ENCODE results near the gene CCDC86. TPM values are rescaled to one million over a fixed set of nuclear protein-coding genes. Genes with fewer than 3 reads are reported as not detected.

The CCDC86 gene
- total RNA-seq, 1 experiment from 2014 or later = 22.3 TPM

DNA sequence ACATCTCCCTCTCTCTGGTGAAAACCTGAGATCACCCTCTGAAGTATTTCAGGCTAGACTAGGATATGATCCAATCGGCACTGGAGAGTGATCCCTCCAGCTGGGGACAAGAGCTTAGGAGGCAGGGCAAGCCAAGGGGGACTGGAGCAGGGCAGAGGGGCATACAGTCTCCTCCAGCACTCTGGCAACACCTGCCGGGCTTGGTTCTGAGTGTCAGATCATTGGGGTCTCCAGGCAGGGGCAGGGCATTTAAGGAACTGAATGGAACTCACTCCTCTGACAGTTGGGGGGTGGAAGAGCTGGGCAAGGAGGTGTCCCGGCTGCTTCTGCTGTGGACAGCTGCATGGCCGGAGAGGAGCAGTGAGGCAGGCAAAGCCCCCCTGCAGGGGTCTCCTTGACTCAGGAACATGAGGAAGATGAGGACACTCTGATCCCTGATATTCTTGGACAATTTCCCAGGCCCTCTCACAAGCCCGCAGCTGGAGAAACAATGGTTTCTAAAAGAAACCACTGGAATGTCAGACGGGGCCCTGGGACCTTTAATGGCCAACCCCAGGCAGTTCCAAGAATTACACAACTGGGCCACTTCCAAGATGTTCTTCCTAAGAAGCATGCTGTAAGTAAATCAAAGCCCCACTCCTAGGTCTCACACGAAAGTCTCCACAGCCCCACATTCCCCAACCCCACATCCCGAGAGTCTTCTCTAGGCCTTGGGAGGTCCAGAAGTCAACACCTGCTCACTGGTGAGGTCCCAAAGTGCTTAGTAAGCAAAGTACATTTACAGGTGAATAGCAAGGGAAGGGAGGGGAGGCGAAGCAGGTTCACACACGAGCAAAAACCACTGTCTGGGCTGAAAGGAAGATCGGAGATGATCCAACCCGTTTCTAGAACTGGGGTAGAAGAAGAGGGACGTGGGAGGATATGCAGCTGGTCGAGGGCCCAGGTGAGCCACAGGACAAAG lies 1.2 kb upstream of the CCDC86 start:
- peak; percentile 81 to 84 for DNase-seq (ENCODE audit: low read depth in 1 of 2, low spot score in 2 of 2)
- Histone ChIP-seq H3K4me1 (replicated peaks) (peaks cover 38% of the 10 kb centered on the region), H3K36me3 (peaks cover 17% of the 10 kb centered on the region), H3K27me3 (replicated peaks) (no peaks in the 10 kb centered on the region; the same call in 1 of the 2 replicates), H3K4me3 (no peak overlapping the region), H3K27ac (no peak overlapping the region), H3K9me3 (replicated peaks) (no peaks in the 10 kb centered on the region)

DNA sequence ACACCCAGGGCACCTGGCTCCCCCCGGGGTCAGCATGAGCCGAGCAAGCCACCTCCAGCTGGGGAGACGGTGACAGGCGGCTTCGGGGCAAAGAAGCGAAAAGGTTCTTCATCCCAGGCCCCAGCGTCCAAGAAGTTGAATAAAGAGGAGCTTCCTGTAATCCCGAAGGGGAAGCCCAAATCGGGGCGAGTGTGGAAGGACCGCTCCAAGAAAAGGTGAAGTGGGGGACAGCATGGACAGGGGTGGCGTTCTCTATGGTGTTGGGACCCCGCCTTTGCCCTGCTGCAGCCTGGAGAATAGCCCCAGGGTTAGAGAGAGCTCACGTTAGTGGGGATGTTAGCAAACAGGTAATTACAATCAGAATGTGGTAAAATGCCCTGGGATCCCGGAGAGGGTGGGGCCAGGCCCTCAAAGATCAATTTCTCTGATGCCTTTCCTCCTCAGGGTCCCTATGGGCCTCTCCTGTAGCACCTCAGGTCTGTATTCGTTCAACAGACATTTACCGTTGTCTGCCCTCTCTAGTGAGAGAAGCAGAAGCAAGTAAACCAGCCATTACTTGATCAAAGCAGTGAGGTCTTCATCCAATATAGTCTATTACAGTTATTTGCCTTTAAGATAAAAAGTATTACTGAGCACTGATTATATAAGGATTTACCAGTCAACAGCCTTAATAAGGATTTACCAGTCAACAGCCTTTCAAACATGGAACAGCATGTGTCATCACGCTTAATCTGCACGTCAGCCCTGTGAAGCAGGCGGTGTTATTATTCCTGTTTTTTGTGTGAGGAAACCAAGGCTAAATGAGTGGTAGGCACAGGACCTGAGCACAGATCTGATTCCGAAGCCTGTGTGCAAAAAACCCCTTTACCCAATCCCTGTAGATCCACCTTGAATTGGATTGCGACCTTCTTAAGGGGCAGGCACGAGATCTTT lies 1.0 kb downstream of the CCDC86 start:
- H3K9me3 ChIP-seq (replicated peaks) = no peaks in the 10 kb centered on the region
- H3K36me3 ChIP-seq = peaks cover 32% of the 10 kb centered on the region
- H3K27ac ChIP-seq = no peak overlapping the region; the same call in 1 of the 2 replicates
- H3K4me1 ChIP-seq (replicated peaks) = peaks cover 38% of the 10 kb centered on the region
- no peak for DNase-seq (ENCODE audit: low read depth in 1 of 2, low spot score in 2 of 2)
- no peaks in the 10 kb centered on the region for H3K27me3 ChIP-seq (replicated peaks)
- H3K4me3 ChIP-seq = peak overlapping the region; percentile 72

DNA sequence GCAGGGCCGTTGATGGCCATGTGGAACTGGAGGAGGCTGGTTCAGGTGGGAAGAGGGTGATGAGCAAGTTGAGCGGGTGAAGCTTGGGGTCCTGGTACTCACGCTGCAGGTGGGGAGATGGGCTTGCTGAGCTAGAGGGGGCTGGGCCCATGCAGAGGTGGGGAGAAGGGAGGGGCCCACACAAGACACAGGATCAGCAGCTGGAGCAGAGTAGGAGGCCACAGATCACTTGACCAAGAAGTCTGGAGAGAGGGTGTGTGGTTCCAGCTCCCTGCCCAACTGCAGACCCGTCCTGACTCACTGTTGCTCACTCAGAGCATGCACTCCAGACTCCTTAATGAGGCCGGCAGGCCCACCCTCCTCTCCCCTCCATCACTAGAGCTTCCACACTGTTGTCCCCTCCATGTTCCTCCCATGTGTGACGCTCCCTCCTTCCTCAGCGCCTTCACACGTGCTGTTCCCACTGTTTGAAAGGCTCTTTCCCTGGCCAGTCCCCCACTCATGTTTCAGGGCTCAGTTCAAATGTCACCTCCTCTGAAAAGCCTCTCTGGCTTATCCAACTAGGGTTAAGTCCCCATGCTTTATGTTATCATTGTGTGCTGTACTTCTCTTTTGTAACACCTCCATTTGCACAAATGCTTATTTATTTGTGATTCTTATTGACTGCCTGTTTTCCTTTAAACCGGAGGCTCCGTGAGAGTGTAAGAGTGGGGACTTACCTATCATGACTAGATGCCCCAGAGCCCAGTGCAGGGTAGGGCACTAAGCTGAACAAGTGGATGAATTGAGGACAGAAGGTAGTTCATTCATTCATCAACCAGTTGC lies 2.3 kb downstream of the CCDC86 start:
- no peak overlapping the region for H3K27ac ChIP-seq
- no peaks in the 10 kb centered on the region for H3K9me3 ChIP-seq (replicated peaks)
- H3K4me1 ChIP-seq (replicated peaks) = peaks cover 38% of the 10 kb centered on the region
- peaks cover 45% of the 10 kb centered on the region for H3K36me3 ChIP-seq
- no peak for DNase-seq (ENCODE audit: low read depth in 1 of 2, low spot score in 2 of 2)
- H3K4me3 ChIP-seq = no peak overlapping the region
- no peaks in the 10 kb centered on the region for H3K27me3 ChIP-seq (replicated peaks)

DNA sequence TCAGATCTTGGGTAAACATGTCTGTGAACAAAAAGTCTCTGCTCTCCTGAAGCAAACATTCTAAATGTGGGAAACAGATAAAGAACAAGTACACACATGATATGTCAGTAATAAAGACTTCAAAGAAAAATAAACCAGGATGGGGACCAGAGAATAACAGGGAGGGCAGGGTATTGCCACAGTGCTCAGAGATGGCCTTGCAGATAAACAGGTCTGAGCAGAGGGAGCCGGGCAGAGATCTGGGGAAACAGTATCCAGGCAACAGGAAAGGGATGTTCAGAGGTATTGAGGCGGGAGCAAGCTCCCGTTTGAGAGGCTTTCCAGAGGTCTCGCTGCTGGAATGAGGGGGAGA lies 2.9 kb downstream of the CCDC86 start:
- no peak for DNase-seq (ENCODE audit: low read depth in 1 of 2, low spot score in 2 of 2)
- no peaks in the 10 kb centered on the region for H3K9me3 ChIP-seq (replicated peaks)
- no peaks in the 10 kb centered on the region for H3K27me3 ChIP-seq (replicated peaks)
- no peak overlapping the region for H3K27ac ChIP-seq
- no peak overlapping the region for H3K4me3 ChIP-seq
- peaks cover 51% of the 10 kb centered on the region for H3K36me3 ChIP-seq
- peaks cover 38% of the 10 kb centered on the region for H3K4me1 ChIP-seq (replicated peaks)

DNA sequence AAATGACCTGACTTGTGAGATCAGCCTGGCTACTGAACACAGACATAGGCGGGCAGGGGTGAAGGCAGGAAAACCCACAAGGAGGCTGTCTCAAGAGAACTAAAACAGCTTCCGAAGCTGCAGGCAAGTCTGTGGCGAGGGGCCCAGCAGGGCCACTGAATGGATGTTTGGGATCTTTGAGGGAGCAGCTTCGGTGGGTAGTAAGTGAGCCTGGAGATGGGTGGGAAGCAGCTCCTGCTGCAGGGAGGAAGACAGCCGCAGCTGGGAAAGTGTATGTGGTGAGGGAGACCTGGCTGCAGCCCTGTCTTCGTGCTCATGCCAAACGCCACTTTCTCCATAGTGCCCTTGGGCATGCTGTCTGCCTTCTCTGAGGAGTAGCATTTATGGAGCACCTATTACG lies 3.4 kb downstream of the CCDC86 start:
- Histone ChIP-seq H3K27ac (no peak overlapping the region), H3K27me3 (replicated peaks) (no peaks in the 10 kb centered on the region), H3K36me3 (peaks cover 56% of the 10 kb centered on the region), H3K4me1 (replicated peaks) (peaks cover 38% of the 10 kb centered on the region), H3K9me3 (replicated peaks) (no peaks in the 10 kb centered on the region), H3K4me3 (no peak overlapping the region)
- no peak for DNase-seq (ENCODE audit: low read depth in 1 of 2, low spot score in 2 of 2)

DNA sequence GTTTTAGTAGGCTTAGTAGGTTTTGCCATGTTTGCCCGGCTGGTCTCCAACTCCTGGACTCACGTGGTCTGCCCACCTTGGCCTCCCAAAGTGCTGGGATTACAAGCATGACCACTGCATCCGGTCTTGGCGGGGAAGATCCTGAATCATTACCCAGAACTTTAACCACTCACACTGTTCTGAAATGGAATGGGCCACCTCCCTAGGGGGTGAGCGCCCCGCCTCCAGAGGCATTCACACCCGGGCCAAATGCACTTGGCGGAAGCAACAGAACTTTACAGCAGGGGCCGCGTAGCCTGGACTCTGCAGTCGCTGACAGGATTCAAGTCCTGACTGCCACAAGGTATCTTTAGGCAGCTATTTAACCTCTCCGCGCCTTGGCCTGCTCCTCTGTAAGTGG lies 5.4 kb downstream of the CCDC86 start:
- Histone ChIP-seq H3K36me3 (peaks cover 71% of the 10 kb centered on the region), H3K27me3 (replicated peaks) (no peaks in the 10 kb centered on the region), H3K4me1 (replicated peaks) (peaks cover 21% of the 10 kb centered on the region), H3K4me3 (no peak overlapping the region), H3K27ac (no peak overlapping the region), H3K9me3 (replicated peaks) (no peaks in the 10 kb centered on the region)
- no peak for DNase-seq (ENCODE audit: low read depth in 1 of 2, low spot score in 2 of 2)

DNA sequence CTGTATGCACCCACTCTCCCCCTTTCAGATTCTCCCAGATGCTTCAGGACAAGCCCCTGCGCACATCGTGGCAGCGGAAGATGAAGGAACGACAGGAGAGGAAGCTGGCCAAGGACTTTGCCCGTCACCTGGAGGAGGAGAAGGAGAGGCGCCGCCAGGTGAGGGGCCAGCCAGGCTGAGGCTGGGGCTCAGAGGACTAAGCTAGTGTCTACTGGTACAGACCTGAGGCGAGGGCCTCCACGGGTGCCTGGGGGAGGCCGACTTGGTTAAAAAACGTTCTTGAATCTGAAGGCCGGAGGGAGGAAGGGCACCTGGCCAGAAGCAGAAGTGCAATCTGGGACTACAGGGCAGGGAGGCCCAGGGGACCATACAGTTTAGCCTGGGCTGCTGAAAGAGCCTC lies 6.0 kb downstream of the CCDC86 start:
- Histone ChIP-seq H3K4me1 (replicated peaks) (peaks cover 16% of the 10 kb centered on the region), H3K27me3 (replicated peaks) (no peaks in the 10 kb centered on the region), H3K4me3 (no peak overlapping the region), H3K27ac (no peak overlapping the region), H3K36me3 (peaks cover 75% of the 10 kb centered on the region), H3K9me3 (replicated peaks) (no peaks in the 10 kb centered on the region)
- DNase-seq (ENCODE audit: low read depth in 1 of 2, low spot score in 2 of 2) = no peak

DNA sequence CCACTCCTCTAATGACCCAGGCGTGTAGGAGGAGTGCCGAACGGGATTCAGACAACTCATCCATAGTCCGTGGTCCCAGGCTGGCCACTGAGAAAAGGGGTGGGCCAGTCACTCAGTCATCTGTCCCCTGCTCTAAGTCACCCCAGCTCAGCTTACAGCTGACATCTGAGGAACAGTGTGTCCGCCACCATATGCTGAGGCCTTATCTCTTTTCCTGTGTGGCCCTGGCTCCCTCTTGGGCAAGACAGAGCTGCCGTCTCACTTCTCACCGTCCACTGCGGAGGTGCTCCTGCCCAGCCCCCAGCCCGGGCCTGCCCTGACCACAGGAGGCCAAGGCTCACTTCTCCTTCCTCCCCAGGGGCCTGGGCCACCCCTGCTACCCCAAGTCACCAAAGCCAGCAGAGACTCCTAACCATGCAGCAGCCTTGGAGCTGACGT lies 6.8 kb downstream of the CCDC86 start:
- DNase-seq (ENCODE audit: low read depth in 1 of 2, low spot score in 2 of 2) = no peak
- peaks cover 80% of the 10 kb centered on the region for H3K36me3 ChIP-seq
- no peaks in the 10 kb centered on the region for H3K9me3 ChIP-seq (replicated peaks)
- peaks cover 8% of the 10 kb centered on the region for H3K4me1 ChIP-seq (replicated peaks)
- no peaks in the 10 kb centered on the region for H3K27me3 ChIP-seq (replicated peaks)
- no peak overlapping the region for H3K27ac ChIP-seq
- H3K4me3 ChIP-seq = no peak overlapping the region

DNA sequence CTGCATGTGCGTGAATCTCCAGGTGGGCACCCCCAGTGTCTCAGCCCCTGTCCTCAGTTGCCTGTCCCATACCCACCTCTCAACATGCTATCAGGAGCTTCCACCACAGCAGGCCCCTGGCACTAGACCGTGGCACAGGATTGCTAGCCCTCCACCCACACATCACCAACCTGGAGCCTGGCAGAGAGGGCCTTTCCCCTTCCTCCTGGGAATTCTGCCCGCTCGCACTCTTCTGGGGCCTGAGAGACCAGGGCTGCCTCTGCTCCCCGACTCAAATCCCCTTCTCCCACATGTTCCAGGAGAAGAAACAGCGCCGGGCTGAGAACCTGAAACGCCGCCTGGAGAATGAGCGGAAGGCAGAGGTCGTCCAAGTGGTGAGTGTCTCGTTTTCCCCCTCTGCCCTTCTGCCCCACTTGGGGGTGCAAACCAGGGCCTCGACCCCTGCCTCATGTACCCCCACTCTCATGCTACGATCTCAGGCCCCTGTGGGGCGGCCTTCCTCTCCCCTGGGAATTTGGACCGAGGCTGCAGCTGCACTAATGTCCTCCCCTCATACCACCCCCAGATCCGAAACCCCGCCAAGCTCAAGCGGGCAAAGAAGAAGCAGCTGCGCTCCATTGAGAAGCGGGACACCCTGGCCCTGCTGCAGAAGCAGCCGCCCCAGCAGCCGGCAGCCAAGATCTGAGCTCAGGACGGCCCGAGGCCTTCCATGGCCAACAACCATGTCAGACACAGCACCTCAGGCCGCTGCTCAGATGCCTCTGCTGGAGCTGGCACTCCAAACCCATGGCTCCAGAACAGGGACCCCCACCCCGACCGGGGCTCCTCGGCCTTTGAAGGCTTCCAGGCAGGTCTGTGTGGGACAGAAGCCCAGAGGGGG lies 8.0 kb downstream of the CCDC86 start:
- Histone ChIP-seq H3K27me3 (replicated peaks) (no peaks in the 10 kb centered on the region), H3K4me1 (replicated peaks) (no peaks in the 10 kb centered on the region; the same call in 1 of the 2 replicates), H3K9me3 (replicated peaks) (no peaks in the 10 kb centered on the region), H3K36me3 (peaks cover 74% of the 10 kb centered on the region), H3K4me3 (no peak overlapping the region), H3K27ac (no peak overlapping the region)
- no peak for DNase-seq (ENCODE audit: low read depth in 1 of 2, low spot score in 2 of 2)

DNA sequence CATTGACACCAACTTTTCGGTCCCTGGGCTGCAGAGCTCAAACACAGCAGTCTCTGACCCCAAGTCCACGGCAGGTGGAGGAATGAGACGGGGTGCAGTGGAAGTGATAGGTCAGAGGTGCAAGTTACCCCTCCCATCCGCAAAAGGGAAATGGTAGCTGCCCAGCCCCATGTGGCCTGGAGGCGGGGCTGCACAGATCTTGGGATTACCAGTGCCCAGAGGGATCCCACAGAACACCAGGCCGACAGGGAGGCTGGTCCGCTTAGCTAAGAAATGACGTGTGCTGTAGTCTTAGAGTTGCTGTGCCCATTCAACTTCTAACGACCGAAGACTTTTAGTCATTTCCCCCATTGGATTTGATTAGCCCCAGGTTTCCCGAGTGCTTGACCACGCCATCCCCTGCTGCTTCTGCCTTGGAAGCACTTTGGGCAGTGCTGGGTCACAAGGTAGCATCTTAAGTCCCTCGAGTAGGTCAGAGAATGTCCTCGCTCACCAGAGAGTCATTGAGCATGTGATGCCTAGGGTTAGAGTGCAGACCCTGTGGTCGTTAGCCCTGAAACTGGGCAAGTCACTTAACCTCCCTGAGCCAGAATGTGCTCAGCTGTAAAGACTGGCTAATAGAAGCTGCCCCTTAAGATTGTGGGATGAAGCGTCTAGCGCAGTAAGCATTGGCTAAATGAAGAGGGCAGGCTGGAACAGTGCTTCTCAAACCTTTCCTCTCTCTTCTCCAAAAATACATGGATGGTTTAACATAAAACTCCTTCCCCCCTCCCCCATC lies 9.6 kb downstream of the CCDC86 start:
- no peak for DNase-seq (ENCODE audit: low read depth in 1 of 2, low spot score in 2 of 2)
- peaks cover 61% of the 10 kb centered on the region for H3K36me3 ChIP-seq
- H3K27ac ChIP-seq = no peak overlapping the region
- no peaks in the 10 kb centered on the region for H3K27me3 ChIP-seq (replicated peaks)
- H3K4me3 ChIP-seq = no peak overlapping the region
- no peaks in the 10 kb centered on the region for H3K9me3 ChIP-seq (replicated peaks)
- H3K4me1 ChIP-seq (replicated peaks) = no peaks in the 10 kb centered on the region

DNA sequence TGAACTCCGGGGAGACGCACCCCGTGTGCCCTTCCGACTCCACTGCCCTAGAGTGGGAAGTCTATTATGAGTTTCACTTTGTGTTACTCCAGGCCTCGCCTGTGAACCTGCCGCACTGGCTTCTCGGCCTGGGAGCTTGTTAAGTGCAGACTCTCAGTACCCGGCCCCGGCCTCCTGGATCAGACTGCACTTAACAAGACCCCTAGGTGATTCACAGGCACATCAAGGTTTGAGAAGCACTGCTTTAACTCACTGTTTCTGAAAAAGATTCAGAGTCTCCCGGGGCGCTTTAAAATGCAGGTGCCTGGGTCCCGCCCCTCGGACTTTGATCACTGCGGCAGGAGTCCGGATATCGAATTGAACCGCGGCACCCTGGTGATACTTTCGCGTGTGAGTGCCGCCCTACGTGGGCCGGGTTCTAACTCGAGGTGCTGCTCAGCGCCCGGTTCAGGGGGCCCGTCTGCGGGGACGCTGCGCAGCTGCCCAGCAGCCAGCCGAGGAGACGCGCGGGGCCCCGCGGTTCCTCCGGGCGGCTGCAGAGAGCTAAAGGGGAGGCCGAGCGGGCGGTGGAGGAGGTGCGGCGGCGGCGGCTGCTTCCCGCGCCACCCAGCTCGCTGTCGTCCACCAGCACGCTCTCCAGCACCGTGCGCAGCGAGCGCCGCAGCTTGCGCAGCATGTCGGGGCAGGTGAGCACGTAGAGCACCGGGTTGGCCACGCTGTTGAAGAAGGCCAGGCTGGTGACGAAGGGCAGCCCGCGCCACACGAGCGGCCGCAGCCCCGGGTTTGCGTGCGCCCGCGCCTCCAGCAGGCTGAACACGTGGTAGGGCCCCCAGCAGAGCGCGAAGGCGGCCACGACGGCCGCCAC lies 10.4 kb downstream of the CCDC86 start:
- H3K4me1 ChIP-seq (replicated peaks) = peaks cover 5% of the 10 kb centered on the region
- no peaks in the 10 kb centered on the region for H3K27me3 ChIP-seq (replicated peaks)
- H3K36me3 ChIP-seq = peaks cover 58% of the 10 kb centered on the region
- H3K27ac ChIP-seq = no peak overlapping the region
- no peak for DNase-seq (ENCODE audit: low read depth in 1 of 2, low spot score in 2 of 2)
- H3K9me3 ChIP-seq (replicated peaks) = no peaks in the 10 kb centered on the region
- no peak overlapping the region for H3K4me3 ChIP-seq

Measured in SJSA1 (cell line).